ENCODE results near the gene XKR7. TPM values are rescaled to one million over a fixed set of nuclear protein-coding genes. Genes with fewer than 3 reads are reported as not detected.
"Not testable (repeated sequence)": the region's sequence is repeated elsewhere in the genome, so short reads cannot be mapped to it uniquely, and the experiment has no call there.

The XKR7 gene, protein sequence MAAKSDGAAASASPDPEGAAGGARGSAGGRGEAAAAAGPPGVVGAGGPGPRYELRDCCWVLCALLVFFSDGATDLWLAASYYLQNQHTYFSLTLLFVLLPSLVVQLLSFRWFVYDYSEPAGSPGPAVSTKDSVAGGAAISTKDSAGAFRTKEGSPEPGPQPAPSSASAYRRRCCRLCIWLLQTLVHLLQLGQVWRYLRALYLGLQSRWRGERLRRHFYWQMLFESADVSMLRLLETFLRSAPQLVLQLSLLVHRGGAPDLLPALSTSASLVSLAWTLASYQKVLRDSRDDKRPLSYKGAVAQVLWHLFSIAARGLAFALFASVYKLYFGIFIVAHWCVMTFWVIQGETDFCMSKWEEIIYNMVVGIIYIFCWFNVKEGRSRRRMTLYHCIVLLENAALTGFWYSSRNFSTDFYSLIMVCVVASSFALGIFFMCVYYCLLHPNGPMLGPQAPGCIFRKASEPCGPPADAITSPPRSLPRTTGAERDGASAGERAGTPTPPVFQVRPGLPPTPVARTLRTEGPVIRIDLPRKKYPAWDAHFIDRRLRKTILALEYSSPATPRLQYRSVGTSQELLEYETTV
- 0.10 and 0.17 TPM in 2 replicates for total RNA-seq

DNA sequence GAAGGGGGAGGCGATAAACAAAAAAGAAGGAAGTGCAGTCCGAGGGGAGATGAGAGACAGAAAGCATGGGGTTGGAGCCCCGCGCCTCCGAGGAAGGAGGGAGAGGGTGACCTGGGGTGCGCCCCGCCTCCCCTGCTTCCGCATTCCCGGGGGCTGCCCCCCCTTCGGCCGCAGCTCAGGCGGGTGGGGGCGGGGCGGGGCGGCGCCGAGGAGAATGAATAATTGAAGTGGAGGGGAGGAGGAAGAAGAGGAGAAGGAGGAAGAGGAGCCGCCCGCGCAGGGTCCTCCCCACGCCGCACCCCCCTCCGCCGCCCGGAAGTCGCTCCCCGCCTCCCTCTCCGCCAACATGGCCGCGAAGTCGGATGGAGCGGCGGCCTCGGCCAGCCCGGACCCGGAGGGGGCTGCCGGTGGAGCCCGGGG lies at the start of gene XKR7:
Gene XKR7, plus strand, starts transcription at position 322 of the 420 bp plus-strand sequence. Its CDS starts 25 bp downstream, at position 347.
- DNase-seq (ENCODE audit: low read depth): no peak

GRCh38 chr20:31918466-31919105 lies 49.4 kb upstream of the XKR7 start:
- no peak for DNase-seq (ENCODE audit: low read depth)

- no peak for DNase-seq (ENCODE audit: low read depth)
These were observed 48.4 kb upstream of the XKR7 start for GRCh38 chr20:31919410-31920155.

DNA sequence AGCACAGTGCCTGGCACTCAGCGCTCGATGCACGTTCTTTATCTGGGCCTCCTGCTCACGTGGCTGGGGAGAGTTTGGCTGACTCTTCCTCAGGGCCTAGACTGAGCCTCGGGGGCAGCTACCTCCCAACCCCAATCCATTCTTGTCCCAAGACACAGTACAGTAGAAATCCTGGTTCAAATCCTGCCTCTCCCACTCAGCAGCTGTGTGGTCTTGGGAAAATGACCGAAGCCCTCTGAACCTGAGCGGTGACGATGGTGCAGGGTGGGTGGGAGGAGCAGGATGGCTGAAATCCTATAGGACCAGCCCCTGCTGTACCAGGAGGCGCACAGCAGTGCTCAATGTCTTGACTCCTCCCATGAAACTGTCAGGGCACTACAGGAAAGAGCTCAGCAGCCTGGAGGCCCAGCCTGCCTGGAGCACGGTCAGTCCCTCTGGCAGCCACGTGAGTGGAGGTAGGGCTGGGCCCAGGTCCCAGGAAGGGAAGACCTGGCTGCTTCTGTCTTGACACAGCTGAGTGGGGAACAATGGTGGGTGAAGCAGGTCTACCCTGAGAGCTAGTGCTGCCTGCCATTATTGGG lies 47.6 kb upstream of the XKR7 start:
- DNase-seq (ENCODE audit: low read depth): no peak

- DNase-seq (ENCODE audit: low read depth): not testable (repeated sequence)
These were observed 46.5 kb upstream of the XKR7 start for GRCh38 chr20:31921480-31921879.

GRCh38 chr20:31922181-31922580 lies 45.8 kb upstream of the XKR7 start:
- no peak for DNase-seq (ENCODE audit: low read depth)

DNA sequence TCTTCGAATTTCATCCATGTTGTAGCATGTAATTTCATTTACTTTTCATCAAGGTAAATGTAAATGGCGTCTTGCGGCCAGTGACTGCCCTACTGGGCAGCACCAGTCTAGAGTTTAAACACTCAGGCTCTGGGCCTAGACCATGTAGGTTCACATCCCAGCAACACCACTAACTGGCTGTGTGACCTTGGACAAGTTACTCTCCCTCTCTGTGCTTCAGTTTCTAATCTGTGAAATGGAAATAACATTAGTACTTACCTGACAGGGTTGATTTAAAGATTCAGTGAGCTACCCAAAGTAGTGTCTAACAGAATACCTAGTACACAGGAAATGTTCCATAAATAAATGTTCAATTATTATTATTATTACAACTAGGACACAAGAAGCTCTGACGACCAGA lies 45.4 kb upstream of the XKR7 start:
- DNase-seq (ENCODE audit: low read depth): no peak

DNA sequence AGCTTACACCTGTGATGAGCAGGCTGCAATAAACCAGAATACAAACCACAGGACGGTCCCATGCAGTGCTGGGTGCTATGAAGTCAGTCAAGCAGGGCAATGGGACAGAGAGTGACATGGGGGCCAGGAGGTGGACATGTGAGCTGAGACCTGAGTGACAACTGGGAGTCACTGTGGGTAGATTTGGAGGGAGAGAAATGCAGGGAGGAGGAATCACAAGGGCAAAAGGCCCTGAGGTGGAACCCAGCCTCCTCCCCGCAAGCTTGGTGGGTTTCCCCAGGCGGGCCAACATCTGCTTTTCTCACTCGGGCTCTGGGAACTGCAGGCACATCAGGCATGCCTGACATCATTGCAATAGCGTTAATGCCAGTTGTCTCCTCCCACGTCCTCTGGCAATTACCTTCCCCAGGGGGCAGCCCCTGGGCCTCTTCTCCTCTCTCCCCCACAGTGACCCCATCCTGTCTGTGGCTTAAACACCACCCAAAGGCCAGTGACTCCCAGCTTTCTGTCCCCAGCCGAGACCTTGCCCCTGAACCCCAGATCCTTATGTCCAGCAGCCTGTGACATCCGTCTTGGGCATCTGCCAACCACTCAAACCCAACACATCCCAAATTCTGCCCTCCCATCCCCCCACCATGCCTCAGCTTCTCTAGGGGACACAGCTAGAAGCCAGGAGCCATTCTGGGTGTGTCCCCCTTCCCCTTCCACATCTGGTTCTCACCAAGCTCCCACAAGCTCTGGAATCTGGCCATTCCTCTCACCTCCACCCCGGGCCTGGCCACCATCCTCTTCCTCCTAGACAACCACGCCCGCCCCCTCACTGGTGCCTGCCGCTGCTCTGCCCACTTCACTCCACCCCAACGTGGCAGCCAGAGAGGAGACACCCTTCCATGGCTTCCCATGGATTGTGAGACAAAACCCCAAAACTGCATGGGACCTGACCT lies 44.3 kb upstream of the XKR7 start:
- DNase-seq (ENCODE audit: low read depth): no peak

- no peak for DNase-seq (ENCODE audit: low read depth)
These were observed 43.4 kb upstream of the XKR7 start for GRCh38 chr20:31924561-31924960.

DNA sequence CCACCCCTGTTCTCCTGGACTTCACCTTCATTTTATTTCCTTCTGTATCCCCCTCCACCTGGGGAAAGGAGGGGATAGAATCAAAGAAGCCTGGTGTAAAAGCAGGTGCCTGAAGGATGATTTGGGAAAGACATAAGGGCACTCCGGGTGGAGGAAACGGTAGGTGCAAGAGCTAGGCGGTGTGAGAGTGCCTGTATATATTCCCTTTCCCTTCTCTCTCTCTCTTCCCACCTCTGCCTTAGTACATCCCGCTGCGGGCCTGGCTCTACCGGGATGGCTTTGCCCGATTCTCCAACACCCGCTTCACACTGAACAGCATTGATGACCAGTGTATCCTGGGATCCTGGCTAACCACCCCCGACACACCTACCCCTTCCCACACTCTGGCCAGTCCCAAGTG lies 42.3 kb upstream of the XKR7 start:
- DNase-seq (ENCODE audit: low read depth): no peak

GRCh38 chr20:31926493-31926892 lies 41.5 kb upstream of the XKR7 start:
- no peak for DNase-seq (ENCODE audit: low read depth)

DNA sequence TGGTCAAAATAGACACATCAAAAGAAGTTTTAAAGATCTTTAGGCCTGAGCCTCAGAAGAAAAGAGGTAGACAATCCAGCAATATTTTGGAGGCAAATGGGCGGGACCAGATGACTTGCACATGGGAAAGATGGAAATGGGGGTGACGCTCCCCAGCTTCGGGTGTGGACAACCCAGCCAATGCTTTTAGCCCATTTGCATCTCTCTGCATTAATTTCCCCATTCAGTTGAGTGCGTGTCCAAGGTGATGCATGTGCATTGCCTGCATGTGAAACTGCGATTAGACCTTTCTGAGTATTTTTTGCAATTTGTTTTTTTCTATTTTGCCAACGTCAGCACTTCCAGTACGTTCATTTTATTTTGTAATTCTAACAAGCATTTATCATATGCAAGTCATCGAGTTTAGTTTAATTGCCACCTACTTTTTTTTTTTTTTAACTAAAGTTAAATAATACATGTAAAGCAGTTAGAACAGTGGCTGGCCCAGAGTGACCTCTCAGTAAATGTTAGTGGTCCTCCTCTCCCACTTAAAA lies 40.3 kb upstream of the XKR7 start:
- DNase-seq (ENCODE audit: low read depth): no peak

DNA sequence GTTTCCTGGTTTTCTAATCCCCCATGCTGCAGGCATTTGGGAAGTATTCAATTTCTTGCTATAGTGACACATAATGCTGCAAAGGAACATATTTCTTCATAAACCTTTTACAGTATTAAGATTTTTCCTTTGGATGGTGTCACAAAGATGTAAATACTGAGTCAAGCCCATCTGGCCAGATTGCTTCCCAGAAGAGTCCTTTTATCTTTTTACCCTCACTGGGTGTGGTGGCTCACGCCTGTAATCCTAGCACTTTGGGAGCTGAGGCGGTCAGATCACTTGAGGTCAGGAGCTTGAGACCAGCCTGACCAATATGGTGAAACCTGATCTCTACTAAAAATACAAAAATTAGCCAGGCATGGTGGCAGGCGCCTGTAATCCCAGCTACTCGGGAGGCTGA lies 38.3 kb upstream of the XKR7 start:
- not testable (repeated sequence) for DNase-seq (ENCODE audit: low read depth)

DNA sequence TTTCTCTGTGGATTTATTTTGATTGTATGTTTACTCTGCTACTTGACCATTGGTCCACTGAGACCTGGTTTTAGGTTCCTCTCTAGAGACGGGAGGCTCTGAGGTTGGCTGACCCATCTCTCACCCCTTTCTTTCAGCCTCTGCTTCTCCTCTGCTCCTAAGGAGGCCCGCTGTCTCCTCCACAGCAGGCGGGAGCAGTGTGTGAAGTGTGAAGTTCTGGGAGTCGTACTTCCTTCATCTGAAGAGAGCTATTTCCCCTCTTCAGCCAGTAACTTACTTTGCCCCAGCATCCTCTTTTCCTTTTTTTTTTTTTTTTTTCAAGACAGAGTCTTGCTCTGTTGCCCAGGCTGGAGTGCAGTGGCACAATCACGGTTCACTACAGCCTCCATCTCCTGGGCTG lies 37.2 kb upstream of the XKR7 start:
- DNase-seq (ENCODE audit: low read depth): no peak

GRCh38 chr20:31933698-31934097 lies 34.3 kb upstream of the XKR7 start:
- no peak for DNase-seq (ENCODE audit: low read depth)

GRCh38 chr20:31934491-31934890 lies 33.5 kb upstream of the XKR7 start:
- no peak for DNase-seq (ENCODE audit: low read depth)

- no peak for DNase-seq (ENCODE audit: low read depth)
These were observed 32.8 kb upstream of the XKR7 start for GRCh38 chr20:31934968-31935764.

DNA sequence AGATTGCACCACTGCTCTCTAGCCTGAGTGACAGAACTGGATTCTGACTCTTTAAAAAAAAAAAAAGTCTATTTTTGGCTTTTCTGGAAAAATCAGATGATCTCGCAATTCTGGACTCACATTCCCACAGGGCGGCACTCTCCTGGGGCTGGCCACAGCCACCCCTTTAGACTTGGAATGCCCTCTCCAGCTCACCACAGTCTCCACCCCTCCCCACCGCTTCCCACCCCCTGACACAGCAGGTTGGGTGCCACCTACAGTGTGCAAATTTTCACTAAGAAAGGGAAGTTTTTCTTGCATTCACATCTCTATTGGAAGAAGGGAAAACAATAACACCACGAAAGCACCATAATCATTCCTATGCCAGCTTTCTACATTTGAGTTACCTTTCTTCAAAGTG lies 31.5 kb upstream of the XKR7 start:
- DNase-seq (ENCODE audit: low read depth): no peak

- DNase-seq (ENCODE audit: low read depth): no peak
These were observed 30.1 kb upstream of the XKR7 start for GRCh38 chr20:31937820-31938219.

GRCh38 chr20:31939661-31940060 lies 28.3 kb upstream of the XKR7 start:
- no peak for DNase-seq (ENCODE audit: low read depth)
